ENCODE data around the gene NEK9.
A peak's percentile ranks its signal among the peaks of the same experiment; 100 is the strongest.
"Not testable (repeated sequence)": the region's sequence is repeated elsewhere in the genome, so short reads cannot be mapped to it uniquely, and the experiment has no call there.

NEK9 gene

GRCh38 chr14:75126679-75127473, at the start of gene NEK9:
Gene NEK9 (minus strand): TSS chr14:75127048. CDS start chr14:75126921, 127 bp downstream.
- DNase-seq, result peak; percentile 5

DNA sequence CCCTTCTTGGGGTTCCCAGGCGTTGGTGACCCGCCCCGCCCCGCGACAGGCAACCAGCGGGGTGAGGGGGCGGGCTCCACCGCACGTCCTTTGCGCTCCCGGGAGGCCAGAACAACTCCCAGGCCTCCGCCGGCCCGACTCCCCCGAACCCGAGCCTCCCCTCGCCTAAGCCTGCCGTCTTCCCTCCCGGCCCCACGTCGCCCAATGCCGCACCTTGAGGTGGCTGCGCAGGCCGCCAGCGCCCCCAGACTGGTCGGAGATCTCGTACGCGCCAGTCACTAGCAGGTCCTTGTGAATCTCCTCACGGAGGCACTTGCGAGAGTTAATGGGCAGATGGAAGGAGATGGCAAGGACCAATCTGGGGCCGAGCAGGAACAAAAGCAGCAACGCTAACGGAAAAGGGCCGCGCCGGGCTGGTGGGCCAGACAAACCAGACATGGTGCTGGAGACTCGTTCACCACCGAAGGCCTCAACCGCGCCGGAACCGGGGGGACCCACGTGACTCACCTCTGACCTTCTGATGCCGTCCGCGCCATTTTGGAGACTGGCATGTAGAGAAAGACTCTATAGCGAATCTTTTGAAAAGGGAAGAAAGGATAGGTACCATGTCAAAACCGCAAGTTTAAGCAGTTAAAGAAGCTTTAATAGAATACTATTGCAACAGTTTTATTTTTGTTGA, 49.4 kb upstream of the NEK9 start, which contains the start of gene TMED10:
Gene TMED10 (minus strand): TSS at position 471 of the 679 bp plus-strand sequence. CDS start 33 bp downstream, at position 438.
- peak; percentile 87 for DNase-seq

- no peak for DNase-seq
Observed at GRCh38 chr14:75175677-75176141, 48.9 kb upstream of the NEK9 start.

DNA sequence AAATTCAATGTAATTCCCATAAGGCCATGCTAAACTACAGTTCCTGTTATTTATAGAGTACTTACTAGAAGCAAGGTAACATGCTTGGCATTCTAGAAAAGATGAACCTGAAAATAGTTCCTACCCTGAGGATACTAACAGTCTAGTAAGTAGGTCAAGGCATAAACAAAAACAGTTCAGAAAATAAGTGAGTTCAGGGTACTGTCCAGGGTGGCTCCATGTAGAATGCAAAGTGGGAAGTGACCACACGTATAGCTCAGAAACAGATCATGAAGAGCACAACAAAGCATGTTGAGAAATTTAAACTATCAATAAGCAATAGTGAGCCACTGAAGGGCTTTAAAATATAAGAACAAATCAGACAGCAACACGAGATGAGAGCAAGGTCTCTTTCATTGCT, 47.2 kb upstream of the NEK9 start:
- no peak for DNase-seq

DNA sequence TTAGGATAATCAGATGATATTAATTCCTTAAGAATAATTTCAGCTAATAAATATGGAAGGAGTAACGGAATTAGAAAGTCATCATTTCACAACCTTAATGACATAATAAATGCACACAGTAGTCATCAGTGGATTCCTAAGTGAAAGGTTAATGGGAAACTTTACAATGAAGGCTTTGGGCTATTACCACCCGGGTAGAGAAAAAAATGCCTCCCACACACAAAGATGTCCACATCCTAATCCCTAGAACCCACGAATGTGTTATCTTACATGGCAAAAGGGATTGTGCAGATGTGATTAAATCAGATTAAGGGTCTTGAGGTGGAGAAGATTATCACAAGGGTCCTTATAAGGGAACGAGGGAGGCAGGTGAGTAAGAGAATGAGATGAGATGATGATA, 43.9 kb upstream of the NEK9 start:
- DNase-seq, result no peak

- DNase-seq, result no peak
Observed at GRCh38 chr14:75168586-75169335, 41.9 kb upstream of the NEK9 start.

GRCh38 chr14:75167325-75167724, 40.5 kb upstream of the NEK9 start:
- no peak for DNase-seq

DNA sequence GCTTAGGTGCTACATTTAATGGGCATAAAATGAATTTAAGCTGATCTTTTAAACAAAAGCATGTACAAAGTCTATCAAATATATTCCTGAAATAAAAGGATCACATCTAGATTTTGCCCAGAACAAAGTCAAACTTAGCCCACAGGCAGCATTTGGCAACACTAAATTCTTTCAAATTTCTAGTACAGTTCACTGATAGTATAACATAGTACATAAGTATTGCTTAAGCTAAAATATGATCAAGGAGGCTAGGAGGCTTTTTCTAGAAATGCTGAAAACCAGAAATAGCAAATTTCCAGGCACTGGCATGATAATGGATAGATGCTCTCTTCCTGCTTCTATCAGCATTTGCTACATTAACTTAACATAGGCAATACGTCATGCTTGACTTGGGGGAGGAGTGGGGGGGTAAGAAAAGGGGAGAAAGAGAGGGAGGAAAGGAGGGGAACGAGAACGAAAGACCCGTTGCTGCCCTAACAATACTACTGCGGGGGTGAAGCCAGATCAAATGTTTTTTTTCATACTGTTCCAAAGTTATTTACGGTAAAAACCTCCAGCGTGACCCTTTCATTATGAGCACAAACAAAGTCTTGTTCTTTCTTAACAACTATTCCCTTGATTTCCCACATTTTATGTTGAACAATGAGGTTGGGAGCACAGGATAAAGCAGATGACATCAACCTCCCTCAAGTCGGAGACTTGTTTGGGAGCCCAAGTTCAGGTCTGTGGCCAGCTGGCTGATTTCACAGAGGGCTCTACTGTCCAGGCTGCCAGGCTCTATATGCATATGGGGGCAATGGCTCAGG, 38.9 kb upstream of the NEK9 start:
- DNase-seq, result no peak

- DNase-seq, result no peak
Observed at GRCh38 chr14:75164809-75165208, 38.0 kb upstream of the NEK9 start.

DNA sequence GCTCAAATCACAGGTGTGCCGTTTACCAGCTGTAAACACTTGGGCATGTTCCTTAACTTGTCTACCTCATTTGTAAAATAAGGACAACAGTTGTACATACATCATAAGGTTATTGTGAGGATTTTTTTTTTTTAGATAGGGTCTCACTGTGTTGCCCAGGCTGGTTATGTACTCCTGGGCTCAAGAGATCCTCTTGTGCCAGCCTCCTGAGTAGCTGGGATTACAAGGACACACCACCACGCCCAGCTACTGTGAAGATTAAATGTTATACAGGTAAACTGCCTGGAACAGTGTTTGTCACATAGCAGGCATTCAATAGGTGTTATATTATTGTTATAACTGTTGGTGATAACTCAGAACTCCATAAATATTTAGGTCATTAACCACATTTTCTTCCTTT, 36.8 kb upstream of the NEK9 start:
- DNase-seq, result no peak

DNA sequence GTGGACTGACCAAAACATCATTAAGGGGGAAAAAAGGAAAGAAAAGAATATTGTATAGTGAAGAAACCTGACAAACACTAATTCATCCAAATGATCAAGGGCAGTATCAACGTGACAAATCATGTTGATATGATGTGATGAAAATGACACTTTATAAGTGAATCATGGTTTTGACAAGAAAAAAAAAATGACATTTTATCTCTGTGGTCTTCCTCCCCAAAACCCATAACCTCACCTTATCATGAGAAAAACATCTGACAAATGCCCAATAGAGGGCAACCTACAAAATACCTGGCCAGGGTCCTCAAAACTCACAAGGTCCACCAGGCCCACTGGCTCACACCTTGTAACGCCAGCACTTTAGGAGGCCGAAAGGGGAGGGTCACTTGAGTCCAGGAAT, 35.8 kb upstream of the NEK9 start:
- DNase-seq, result no peak

DNA sequence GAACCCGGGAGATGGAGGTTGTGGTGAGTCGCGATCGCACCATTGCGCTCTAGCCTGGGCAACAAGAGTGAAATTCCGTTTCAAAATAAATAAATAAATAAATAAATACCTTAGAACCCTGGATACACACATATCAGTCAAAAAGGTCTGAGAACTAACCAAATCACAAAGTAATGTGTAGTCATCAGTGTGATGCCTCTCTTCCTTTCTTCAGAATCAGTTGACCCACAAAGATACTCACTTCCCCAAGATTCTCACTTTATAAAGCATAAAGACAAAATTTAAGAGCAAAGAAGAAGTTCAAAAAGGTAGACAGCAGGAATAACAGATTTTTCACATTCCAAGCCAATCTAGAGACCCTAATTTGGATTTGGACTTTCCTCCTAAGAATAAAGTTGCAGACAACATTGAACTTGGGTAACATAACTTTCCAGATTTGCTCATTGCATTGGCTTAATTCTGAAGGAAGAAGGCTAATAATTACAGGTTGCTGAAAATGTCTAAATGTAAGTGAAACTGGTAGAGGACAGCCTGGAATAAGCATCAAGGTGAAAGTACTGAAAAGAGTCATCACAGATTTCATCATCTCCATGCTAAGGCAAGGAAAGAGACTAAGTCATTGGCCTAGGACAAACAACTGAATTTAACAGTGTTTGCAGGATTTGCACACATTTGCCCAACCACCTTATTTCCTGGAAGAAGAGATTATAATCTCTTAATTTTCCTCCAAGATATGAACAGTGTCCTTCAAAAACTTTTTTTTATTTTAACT, 32.2 kb upstream of the NEK9 start:
- DNase-seq, result no peak

GRCh38 chr14:75156901-75157300, 30.1 kb upstream of the NEK9 start:
- DNase-seq, result no peak

DNA sequence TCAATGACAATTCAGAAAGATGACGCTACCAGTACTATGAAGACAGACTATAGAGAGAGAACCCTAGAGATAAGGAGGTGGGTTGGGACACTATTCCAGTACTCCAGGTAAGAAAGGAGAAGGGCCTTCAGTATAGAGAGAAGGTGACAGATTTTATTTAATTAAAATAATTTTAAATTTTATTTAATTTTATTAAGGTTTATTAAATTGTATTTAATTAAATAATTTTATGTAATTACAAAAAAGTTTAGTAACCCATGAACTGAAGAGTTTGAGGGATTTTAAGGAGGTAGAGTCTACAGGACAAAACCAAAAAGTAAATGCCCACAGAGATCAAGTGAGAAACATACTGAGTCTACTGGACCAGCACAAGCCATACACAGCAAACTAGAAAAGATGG, 29.3 kb upstream of the NEK9 start:
- DNase-seq, result no peak

DNA sequence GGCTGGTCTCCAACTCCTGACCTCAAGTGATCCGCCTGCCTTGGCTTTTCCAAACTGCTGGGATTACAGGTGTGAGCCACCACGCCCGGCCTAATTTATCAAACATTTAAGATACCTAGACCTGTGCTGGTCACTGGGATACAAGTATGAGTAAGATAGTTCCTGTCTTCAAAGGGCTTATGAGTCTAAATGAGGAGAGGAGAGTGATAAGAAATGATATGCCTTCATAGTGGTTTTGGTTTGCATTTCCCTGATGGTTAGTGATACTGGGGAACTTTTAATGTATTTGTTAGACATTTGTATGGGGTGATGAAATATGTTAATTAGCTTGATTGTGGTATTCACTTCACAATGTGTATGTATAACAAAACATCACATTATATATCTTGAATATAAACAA, 28.3 kb upstream of the NEK9 start:
- DNase-seq, result no peak

DNA sequence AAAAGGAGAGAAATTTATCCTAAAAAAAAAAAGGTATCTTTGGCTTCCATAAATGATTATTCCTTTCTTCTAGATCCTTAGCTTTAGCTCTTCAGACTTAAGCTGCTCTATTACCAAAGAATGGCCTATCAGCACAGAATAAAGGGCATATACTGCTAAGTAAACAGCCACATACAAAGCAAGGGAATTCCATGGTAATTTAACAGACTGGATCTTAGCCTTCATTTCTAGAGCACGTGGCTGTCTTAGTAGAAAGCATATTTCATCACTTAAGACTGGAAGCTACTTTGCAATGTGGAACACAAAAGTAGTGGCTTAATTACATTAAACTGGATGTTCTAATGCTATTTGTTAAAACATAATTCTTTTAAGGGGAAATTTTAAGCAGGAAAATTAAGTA, 26.4 kb upstream of the NEK9 start:
- DNase-seq, result no peak

GRCh38 chr14:75151851-75152250, 25.0 kb upstream of the NEK9 start:
- no peak for DNase-seq

GRCh38 chr14:75150637-75151036, 23.8 kb upstream of the NEK9 start:
- not testable (repeated sequence) for DNase-seq

- DNase-seq, result no peak
Observed at GRCh38 chr14:75150150-75150549, 23.3 kb upstream of the NEK9 start.

- DNase-seq, result no peak
Observed at GRCh38 chr14:75147423-75148071, 20.7 kb upstream of the NEK9 start.

DNA sequence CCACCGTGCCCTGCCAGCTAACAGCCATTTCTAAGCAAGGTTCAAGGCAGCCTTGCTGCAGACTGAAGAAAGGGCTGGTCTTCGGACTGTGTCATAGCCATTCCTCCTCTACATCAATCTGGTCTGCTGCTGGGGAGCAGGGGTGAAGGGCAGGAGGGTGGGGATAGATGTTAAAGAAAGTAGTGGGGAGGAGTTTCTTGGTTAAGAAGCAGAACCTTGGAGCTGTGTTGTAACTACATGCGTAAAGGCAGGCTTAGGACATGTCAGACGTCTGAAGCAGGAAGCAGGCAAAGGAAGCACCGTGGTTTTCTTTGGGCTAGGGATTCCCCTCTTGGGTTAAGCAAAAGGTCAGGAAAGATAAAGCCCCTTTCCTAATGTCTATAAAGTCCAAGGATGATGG, 18.1 kb upstream of the NEK9 start:
- DNase-seq, result no peak
